ENCODE results near the gene UGT8.

The UGT8 gene

DNA sequence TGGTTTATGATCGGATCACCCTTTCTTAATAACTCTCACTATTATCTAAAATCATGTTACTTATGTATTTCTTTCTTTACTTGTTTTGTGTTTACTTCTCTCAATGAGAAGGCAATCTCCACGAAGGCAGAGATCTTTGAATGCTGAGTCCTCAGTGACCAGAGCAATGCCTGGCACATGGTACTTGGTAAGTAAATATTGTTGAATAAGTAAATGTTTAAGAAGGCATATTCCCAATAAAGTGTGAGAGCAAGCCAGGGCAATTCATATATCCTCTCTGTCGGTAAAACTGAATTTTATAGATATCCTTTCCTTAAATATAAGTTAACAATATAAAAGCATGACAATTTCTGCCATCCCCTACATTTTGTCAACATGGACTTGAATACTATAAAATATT, 94.4 kb downstream of the UGT8 start:
- no peak for DNase-seq

DNA sequence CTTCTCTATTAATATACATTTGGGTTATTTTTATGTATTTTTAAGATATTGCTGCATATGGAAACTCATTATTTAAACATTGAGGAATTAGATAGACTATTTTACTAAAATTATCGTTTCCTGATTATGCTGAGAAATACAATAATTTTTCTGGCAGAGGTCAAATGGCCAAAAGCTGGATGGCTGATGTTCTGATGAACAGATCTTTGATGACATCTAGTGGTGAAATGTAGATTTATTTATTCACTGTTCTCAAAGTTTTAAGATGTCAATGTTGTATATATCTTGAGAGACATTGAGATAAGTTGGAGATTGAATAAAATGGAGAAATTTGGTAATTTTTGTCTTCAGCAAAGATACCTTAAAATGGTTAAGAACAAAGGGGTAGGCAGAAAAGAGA, 96.2 kb downstream of the UGT8 start:
- no peak for DNase-seq

DNA sequence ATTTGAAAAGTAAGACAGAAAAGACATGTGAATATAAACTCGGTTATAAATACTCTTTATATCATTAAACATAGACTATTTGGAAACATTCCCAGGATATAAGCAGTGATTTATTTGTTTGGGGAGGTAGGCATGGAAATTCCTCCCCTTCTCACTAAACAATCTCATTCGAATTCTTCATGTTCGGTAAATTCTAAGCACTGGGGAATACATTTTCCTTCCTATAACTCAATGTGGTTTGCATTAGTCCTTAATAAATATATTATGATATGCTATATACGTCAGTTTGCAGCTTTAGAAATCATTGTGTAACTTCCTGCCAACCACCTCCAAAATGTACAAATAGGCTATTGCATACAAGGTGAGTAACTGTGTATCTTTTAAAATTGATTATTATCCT, 99.6 kb downstream of the UGT8 start:
- DNase-seq = no peak

DNA sequence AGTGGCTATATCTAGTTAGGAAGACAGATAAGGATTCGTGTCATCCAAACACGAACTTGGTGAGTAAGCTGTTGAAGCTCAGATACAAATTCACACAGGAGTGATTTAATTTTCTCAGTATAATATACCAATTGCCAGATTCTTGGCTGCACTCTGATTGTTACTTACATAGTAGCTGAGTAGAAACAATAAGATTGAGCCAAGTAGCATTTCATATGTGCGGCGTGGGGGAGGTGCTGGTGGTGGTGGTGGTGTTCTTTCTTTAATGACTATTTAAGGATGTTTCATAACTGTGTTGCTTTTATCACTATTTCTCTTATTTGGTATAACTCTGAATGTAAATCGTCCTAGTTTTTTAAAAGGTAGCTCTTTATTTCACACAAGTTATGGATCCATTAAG, 102.9 kb downstream of the UGT8 start:
- DNase-seq = no peak

DNA sequence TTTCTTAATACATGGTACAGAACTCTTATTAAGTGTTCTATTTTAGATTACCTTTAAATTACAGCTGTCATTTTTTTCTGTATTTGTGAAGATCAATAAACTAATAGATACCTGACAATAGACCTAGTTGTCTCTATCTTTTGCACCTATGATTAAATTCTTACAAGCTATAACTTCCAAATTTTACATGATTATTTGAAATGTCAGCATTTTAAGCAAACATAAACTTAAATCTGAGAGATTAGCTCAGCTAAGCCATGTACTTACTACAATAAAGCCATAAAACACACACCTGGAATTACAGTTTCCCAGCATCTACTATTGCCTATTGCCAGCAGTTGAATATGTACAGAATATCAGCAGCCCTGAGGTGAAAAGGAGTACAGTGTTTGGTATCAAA, 118.8 kb downstream of the UGT8 start:
- DNase-seq = no peak

DNA sequence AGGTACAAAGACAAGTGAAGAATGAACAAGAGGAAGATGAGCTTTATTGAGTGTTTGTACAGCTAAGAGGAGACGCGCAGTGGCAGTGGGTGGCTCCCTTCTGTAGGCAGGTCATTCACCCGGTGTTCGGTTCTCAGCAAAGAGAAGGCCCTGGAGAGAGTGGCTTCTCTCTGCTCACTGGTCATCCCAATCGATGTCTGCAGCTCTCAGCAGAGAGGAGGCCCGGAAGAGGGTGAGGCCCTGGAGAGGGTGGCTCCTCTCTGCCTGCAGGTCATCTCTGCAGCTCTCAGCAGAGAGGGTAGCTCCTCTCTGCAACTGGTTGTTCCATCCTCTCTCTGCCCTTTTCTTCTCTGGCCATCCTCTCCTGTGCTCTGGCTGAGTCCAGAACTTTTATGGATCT, 126.5 kb downstream of the UGT8 start:
- DNase-seq = no peak

DNA sequence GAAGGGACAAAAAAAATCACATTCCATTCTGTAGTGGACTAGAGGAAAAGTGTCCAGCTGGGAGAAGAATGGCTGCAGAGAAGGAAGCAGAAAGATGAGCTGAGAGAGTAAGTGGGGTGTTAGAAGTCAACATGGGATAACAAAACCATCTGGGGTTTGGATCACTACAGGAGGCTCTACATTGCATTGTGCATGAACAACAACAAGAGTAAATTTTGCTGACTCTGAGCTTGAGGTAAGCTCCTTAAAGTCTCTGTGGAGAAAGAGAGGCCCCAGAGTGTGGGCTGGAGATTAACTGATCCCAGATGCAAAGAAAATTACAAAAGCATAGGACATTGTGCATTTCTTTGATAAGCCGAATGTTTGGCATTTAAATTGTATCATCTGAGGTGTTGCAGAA, 128.9 kb downstream of the UGT8 start:
- no peak for DNase-seq
